Head of caudate nucleus (tissue), 42 donors: ENCODE measurements around the gene LY9.
"Not testable (repeated sequence)": the region's sequence is repeated elsewhere in the genome, so short reads cannot be mapped to it uniquely, and the experiment has no call there.

Experiments
- DNase-seq, 42 donors: peaks; one replicate each; pipeline versions ENCODE4 v3.0.0 to v3.0.0-alpha.2; 2020 to 2021; ENCODE audit warnings: mixed read lengths in 7 of 42
- intact Hi-C: fragments of 100-400 bp; cut with DNase I; formaldehyde crosslinking; loops from one replicate; pipeline ENCODE4 v1.15.0; 2022

The LY9 gene

DNA sequence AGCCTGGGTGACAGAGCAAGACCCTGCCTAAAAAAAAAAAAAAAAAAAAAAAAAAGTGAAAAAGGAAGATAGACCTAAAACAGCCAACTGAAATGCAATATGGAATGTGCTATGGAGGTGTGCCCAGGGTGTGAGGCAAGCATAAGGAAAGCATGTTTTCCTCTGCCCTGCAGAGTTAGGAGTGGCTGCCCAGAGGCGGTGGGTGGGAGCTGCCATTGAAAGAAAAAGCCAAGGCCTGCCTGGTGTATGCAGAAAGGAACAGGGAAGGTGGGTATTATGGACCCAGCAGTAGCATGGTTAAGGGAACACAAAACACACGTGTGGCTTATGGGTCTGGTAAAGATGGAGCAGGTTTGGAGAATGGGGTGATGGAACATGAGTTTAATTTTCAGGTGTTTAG, 57.8 kb downstream of the LY9 start:
- no peak for DNase-seq
- intact Hi-C loops, result no loop called here

GRCh38 chr1:160855181-160855981, 59.4 kb downstream of the LY9 start:
- intact Hi-C loops, result no loop called here

DNA sequence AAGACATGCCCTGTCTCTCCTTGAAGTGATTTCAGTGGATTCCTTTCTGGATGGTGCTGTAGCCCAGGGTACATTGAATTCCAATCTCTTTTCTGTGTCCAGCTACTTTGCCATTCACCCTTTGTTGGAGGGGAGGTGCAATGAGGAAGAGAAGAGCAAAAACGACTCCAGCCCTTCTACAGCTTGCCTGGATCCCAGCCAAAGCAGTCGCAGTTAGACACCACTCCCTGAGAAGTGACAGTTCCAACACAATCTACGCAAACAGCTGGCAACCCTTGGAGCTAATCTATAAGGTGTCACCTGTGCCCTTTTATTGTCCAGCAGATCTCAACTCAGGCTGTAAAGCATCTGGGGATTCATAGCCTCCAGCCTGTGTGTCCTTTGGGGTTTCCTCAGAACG, 62.1 kb downstream of the LY9 start:
- intact Hi-C loops, result no loop called here
- no peak for DNase-seq

More at GRCh38 chr1:160855181-160855981, 59.4 kb downstream of the LY9 start:
- DNase-seq, result no peak

DNA sequence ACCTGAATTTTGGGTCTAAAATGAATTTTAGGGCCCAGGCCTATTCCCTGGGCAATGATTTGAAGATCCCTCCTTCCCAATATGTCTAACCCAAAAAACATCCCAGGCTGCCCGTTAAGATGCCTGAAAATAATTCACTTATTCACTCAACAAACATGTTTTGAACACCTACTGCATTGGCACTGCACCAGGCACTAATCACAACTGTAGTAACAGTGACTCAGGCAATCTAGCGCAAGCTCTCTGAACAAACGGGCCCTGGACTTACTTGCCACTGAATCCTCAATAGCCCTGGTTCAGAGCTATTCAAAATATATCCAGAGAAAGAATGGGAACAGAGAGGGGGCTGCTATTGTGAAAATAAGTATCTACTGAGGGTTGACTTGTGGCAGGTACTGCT, 62.5 kb downstream of the LY9 start:
- DNase-seq, result no peak
- intact Hi-C loops, result no loop called here

DNA sequence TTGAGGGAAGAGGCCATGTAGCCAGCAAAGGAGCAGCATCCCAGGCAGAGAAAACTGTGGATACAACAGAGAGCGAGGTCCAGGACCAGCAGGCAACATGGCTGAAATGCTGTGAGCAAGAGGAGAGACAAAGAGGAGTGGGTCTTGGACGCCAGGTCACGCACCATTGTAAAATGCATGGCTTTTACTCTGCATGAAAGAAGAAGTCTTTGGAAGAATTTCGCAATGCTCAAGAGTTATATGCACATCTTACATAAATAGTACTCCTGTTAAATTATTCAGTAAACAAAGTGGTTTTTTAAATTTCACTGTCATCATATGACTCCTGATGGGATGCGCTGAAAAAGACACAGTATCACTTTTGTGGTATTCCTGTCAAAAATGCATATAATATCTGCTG, 63.2 kb downstream of the LY9 start:
- intact Hi-C loops, result no loop called here
- DNase-seq, result no peak

DNA sequence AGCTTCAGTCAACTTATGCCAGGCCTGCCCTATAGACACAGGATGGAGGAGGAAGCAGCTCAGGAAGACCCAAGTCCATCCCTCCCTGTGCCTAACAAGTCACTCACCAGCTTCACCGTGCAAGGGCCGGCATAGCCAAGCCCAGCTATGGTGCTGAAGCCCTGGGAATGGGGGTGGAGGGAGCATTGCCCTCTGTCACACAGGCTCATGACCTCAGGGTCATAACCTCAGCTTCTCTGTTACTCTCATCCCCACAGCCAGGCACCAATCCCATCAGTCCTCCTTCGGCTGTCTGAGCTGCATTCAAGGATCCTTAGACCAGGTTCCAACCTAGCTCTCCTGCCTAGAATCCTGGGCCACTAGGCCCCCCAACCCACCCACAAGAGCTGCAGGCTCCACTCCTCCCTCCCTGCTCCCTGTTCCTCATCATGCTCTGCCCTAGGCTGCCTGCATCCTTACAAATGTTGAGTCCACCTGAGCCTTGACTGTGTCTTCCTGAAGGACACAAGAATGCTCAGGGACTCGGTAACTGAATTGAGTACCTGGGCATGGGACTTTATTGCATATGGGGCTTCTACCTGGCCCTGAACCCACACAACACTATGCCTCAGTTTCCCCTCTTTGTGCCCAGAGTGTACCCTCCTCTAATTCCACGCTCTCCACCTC, 65.0 kb downstream of the LY9 start:
- no peak for DNase-seq
- intact Hi-C loops, result no loop called here

DNA sequence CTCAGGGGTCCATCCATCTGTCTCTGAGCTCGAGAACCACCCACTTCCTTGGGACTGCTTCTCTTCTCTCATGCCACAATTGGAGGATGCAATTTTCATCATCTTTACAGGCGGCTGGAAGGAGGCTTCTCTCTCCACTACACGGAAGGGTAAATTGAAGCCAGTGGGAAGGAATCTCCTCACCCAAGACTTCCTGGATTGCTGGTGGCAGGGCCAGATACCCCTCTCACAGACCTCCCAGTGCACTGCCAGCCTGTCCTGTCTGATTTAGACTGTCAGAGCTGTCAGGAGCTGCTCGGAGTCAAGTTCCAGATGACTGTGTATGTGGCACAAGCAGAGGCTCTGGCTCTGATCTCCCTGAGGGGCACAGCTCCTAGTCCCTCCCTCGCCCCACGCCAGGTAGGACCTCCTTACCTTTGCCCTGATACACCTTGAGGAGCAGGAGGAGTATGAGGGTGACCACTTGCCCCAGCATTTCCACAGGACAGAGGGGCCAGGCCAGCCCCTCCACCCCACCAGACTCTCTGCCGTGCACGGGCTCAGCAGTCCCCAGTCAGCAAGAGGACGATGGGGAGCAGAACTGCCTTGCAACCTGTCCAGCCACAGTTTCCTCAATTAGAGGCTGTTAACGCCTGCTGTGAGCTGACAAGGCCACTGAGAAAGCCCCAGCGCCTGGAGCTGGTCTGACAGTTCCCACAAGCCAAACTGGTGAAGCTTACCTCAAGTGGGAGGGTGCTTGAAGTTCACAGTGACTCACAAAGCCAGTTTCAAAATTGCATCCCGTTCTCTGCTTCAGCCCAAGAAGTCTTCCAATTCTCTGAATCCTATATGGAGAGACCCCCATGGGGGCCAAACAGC, 66.5 kb downstream of the LY9 start, which contains the start of gene CD244:
TSS of gene CD244 (minus strand) at position 685 of the 858 bp plus-strand sequence. CDS start at position 475, 210 bp downstream.
- intact Hi-C loops, result no loop called here
- peak in 23 of 42 donors; percentile 2 to 54 (median 17) for DNase-seq

GRCh38 chr1:160863061-160863773, 67.2 kb downstream of the LY9 start:
- DNase-seq, result no peak
- intact Hi-C loops, result no loop called here

- peak in 7 of 42 donors; percentile 4 to 40 (median 24) for DNase-seq
- intact Hi-C loops, result no loop called here
Observed at GRCh38 chr1:160863774-160864131, 67.8 kb downstream of the LY9 start.

- intact Hi-C loops, result no loop called here
- DNase-seq, result no peak
Observed at GRCh38 chr1:160864173-160864572, 68.2 kb downstream of the LY9 start.

DNA sequence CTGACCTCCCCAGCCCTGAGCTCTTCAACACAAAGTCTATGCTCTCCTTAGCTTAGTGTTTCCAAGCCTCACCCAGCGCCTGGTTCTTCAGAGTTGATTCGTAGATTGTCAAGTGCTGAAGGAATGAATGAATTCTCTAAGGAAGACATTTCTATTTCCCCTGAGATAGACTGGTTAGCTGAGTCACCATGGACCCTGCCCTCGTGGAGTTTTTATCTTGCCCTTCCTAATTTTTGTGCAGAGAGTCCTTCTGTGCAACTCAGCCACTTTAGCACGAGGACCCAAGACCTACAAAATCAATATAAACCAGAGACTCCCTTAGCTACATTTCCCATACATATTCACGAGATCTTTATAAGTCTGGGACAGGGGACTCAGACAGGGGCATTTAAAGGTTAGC, 69.4 kb downstream of the LY9 start:
- intact Hi-C loops, result no loop called here
- no peak for DNase-seq

DNA sequence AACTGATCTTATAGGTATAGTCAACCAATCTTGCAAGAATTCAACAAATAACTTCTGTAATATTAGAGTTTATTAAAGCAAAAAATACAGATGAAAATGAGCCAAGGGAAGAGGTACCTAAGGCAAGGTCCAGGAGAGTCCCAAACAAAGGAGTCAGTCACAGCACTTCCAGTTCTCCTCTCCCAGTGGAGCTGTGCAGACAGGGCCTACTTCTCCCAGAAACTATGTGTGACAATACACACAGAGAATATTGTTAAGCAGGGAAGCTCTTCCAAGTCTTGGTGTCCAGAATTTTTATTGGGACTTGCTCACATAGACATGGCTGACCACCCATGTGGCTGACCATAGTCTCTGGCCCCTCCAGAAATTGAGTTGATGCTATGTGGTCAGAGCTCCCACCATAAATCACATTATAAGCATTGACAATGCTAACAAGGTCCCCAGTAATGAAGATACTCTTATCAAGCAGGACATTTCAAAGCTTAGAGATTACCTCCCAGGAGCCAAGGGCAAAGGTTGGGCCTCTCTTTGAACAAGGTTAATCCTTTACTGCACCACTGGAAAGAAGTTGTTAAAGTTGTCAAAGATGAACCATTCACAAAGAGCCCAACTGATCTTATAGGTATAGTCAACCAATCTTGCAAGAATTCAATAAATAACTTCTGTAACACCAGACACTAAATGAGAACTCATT, 70.2 kb downstream of the LY9 start:
- DNase-seq, result no peak
- intact Hi-C loops, result no loop called here

- intact Hi-C loops, result no loop called here
- DNase-seq, result no peak
Observed at GRCh38 chr1:160866695-160867260, 70.8 kb downstream of the LY9 start.

DNA sequence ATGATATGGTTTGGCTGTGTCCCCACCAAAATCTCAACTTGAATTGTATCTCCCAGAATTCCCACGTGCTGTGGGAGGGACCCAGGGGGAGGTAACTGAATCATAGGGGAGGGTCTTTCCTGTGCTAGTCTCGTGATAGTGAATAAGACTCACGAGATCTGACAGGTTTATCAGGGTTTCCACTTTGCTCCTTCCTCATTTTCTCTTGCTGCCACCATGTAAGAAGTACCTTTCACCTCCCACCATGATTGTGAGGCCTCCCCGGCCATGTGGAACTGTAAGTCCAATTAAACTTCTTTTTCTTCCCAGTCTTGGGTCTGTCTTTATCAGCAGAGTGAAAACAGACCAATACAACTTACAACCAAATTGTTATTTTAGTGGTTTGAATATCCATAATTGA, 71.7 kb downstream of the LY9 start:
- intact Hi-C loops, DNase-seq: not testable (repeated sequence)

DNA sequence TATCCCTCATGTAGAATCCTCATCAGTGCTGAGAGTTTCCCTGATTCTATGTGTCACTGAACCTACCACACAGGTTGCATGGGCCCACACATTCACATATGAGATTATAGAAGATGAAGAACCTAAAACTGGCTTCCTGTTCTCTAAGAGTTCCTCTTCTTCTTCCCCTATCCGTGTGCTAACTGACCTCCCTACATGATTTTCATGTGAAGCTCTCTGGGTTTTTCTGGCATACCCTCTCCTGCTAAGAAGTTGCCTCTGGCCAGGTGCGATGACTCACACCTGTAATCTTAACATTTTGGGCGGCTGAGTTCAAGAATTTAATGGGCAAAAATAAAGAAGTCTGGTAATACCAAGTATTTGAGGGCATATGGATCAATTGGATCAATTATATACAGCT, 72.2 kb downstream of the LY9 start:
- no peak for DNase-seq
- intact Hi-C loops, result no loop called here

DNA sequence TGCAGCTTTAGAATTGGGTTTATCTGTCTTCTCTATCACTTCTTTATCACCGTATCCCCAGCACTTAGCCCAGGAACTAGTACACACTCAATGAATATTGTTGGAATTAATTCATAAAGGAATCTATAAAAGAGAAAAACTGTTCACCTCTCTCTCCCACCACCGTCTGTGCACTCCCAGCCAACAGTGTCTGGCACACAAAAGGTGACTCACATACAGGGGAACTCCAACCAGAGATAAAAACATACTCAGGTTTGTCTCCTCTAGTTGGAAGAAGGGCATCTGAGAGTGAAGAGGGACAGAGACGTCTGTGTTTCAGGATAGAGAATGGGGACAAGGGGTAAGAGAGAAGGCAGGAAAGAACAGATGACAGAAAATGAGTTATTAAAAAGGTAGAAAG, 79.0 kb downstream of the LY9 start:
- intact Hi-C loops, result no loop called here
- DNase-seq, result no peak

- DNase-seq, intact Hi-C loops: not testable (repeated sequence)
Observed at GRCh38 chr1:160875591-160875990, 79.6 kb downstream of the LY9 start.

- intact Hi-C loops, result no loop called here
- no peak for DNase-seq
Observed at GRCh38 chr1:160876311-160876710, 80.3 kb downstream of the LY9 start.
